IMR-90 (cell line): ENCODE results near the gene GNAI2. TPM values are rescaled to one million over a fixed set of nuclear protein-coding genes. Genes with fewer than 3 reads are reported as not detected.

ENCODE experiments used
- ATAC-seq: fragments of 200-7000 bp; cut with Tn5 transposase; 2 replicates; pipeline ENCODE4 v1.9.1; 2020; ENCODE audit warnings: low read depth, mild to moderate bottlenecking, moderate library complexity
- BruUV-seq: library from RNA; stranded (reverse); fragments of 400-500 nt; replicated peaks from 2 replicates; lab custom pipeline; 2021; lab: Mats Ljungman, UMichigan
- CTCF ChIA-PET: fragments of 300-600 bp; formaldehyde crosslinking; extraction: SDS; loops from one replicate; lab custom pipeline; 2021; ENCODE audit warnings: antibody characterized with exemption; lab: Yijun Ruan, JAX
- POLR2A ChIA-PET: fragments of 300-600 bp; sonication (Branson Sonifier 250); formaldehyde crosslinking; loops from one replicate; lab custom pipeline; 2022; ENCODE audit warnings: antibody characterized with exemption; ENCODE audit not compliant: unreplicated experiment; lab: Charles Lee
- DNase-seq: peaks from one replicate; pipeline ENCODE4 v3.0.0; 2013
- H2AFZ ChIP-seq: replicated peaks from 2 replicates; pipeline ENCODE3; 2013; ENCODE audit warnings: low read length, mild to moderate bottlenecking; ENCODE audit not compliant: poor library complexity
- H2AK5ac ChIP-seq: 2 replicates; pipeline ENCODE4 v1.6.1; 2013; ENCODE audit warnings: low read depth, low read length, inconsistent platforms
- H2AK9ac ChIP-seq: replicated peaks from 2 replicates; pipeline ENCODE3; 2013; ENCODE audit warnings: mild to moderate bottlenecking, low read depth, low read length, moderate library complexity; ENCODE audit not compliant: poor library complexity
- H2BK120ac ChIP-seq: 2 replicates; pipeline ENCODE4 v1.6.1; 2013; ENCODE audit warnings: low read depth, low read length, inconsistent platforms
- H2BK15ac ChIP-seq: 3 replicates; pipeline ENCODE4 v1.6.1; 2013; ENCODE audit warnings: low read depth, low read length, inconsistent platforms
- H2BK20ac ChIP-seq: 2 replicates; pipeline ENCODE4 v1.6.1; 2013; ENCODE audit warnings: low read depth, mild to moderate bottlenecking, inconsistent platforms, low read length, moderate library complexity
- H2BK5ac ChIP-seq: 2 replicates; pipeline ENCODE4 v1.6.1; 2013; ENCODE audit warnings: mild to moderate bottlenecking, low read depth, low read length, inconsistent platforms; ENCODE audit not compliant: poor library complexity, severe bottlenecking
- H3K14ac ChIP-seq: replicated peaks from 2 replicates; pipeline ENCODE4 v1.6.1; 2013; ENCODE audit warnings: low read depth, low read length, inconsistent platforms
- H3K18ac ChIP-seq: 2 replicates; pipeline ENCODE4 v1.6.1; 2013; ENCODE audit warnings: low read depth, low read length, control low read depth
- H3K23ac ChIP-seq: 2 replicates; pipeline ENCODE4 v1.6.1; 2013; ENCODE audit warnings: low read depth, low read length, inconsistent platforms
- H3K27ac ChIP-seq: 2 replicates; pipeline ENCODE4 v1.5.1; 2013; ENCODE audit warnings: mild to moderate bottlenecking, control low read depth, low read length; ENCODE audit not compliant: insufficient read depth
- H3K27me3 ChIP-seq: 2 replicates; pipeline ENCODE4 v1.6.1; 2013; ENCODE audit warnings: low read length; ENCODE audit not compliant: control insufficient read depth, insufficient read depth
- H3K36me3 ChIP-seq: 2 replicates; pipeline ENCODE4 v1.6.1; 2013; ENCODE audit warnings: low read length, mixed read lengths; ENCODE audit not compliant: control insufficient read depth, insufficient read depth
- H3K4ac ChIP-seq: 2 replicates; pipeline ENCODE4 v1.6.1; 2013; ENCODE audit warnings: low read depth, low read length, inconsistent platforms
- H3K4me1 ChIP-seq: 2 replicates; pipeline ENCODE4 v1.6.1; 2013; ENCODE audit warnings: low read length, mixed read lengths; ENCODE audit not compliant: control insufficient read depth, insufficient read depth
- H3K4me2 ChIP-seq: 2 replicates; pipeline ENCODE4 v1.6.1; 2013; ENCODE audit warnings: low read depth, mild to moderate bottlenecking, control low read depth, low read length, moderate library complexity
- H3K4me3 ChIP-seq: 2 replicates; pipeline ENCODE4 v1.5.1; 2013; ENCODE audit warnings: low read depth, mild to moderate bottlenecking, control low read depth, low read length, moderate library complexity; ENCODE audit not compliant: insufficient read depth
- H3K56ac ChIP-seq: 2 replicates; pipeline ENCODE4 v1.6.1; 2013; ENCODE audit warnings: low read length, inconsistent platforms; ENCODE audit not compliant: insufficient read depth; ENCODE audit errors: extremely low read depth
- H3K79me1 ChIP-seq, 2 experiments: 2 replicates each; pipeline ENCODE4 v1.6.1; 2013; ENCODE audit warnings: low read length in 2 of 2, inconsistent platforms in 1 of 2, low read depth in 1 of 2
- H3K9ac ChIP-seq: 2 replicates; pipeline ENCODE4 v1.6.1; 2013; ENCODE audit warnings: low read depth, low read length, control low read depth
- H3K9me1 ChIP-seq: 2 replicates; pipeline ENCODE4 v1.6.1; 2013; ENCODE audit warnings: low read length, inconsistent platforms; ENCODE audit not compliant: insufficient read depth
- H3K9me3 ChIP-seq: 2 replicates; pipeline ENCODE4 v1.6.1; 2013; ENCODE audit warnings: low read length; ENCODE audit not compliant: control insufficient read depth, insufficient read depth
- H4K20me1 ChIP-seq: 2 replicates; pipeline ENCODE4 v1.6.1; 2013; ENCODE audit warnings: low read length, inconsistent platforms; ENCODE audit not compliant: insufficient read depth
- H4K5ac ChIP-seq: 2 replicates; pipeline ENCODE4 v1.6.1; 2013; ENCODE audit warnings: mild to moderate bottlenecking, low read depth, low read length, control low read depth
- H4K8ac ChIP-seq, 2 experiments: 2 replicates each; pipeline ENCODE4 v1.6.1; 2013; ENCODE audit warnings: low read depth in 2 of 2, low read length in 2 of 2, control low read depth in 1 of 2, inconsistent platforms in 1 of 2
- H4K91ac ChIP-seq: 2 replicates; pipeline ENCODE4 v1.6.1; 2013; ENCODE audit warnings: low read depth, low read length, inconsistent platforms; ENCODE audit not compliant: insufficient read depth
- BHLHE40 ChIP-seq: fragments of 150-350 bp; IDR thresholded peaks from 2 replicates; pipeline ENCODE4 v1.6.1; 2016; ENCODE audit warnings: mild to moderate bottlenecking, low read depth, low read length
- CEBPB ChIP-seq: IDR thresholded peaks from 2 replicates; pipeline ENCODE4 v1.6.1; 2012; ENCODE audit warnings: low read depth, low read length, improper control_type of control experiment
- CHD1 ChIP-seq: IDR thresholded peaks from 2 replicates; pipeline ENCODE4 v1.6.1; 2012; ENCODE audit warnings: low read depth, low read length, improper control_type of control experiment
- CTCF ChIP-seq: conservative IDR thresholded peaks from 2 replicates; pipeline ENCODE4 v1.5.1; 2012; ENCODE audit warnings: mild to moderate bottlenecking, low read depth, low read length, improper control_type of control experiment
- ELK1 ChIP-seq: fragments of 150-350 bp; IDR thresholded peaks from 2 replicates; pipeline ENCODE4 v1.6.1; 2016; ENCODE audit warnings: low read depth, mild to moderate bottlenecking, low read length, moderate library complexity, borderline replicate concordance
- FOS ChIP-seq: fragments of 150-350 bp; IDR thresholded peaks from 2 replicates; pipeline ENCODE4 v1.6.1; 2016; ENCODE audit warnings: low read depth, low read length
- MAFK ChIP-seq: IDR thresholded peaks from 2 replicates; pipeline ENCODE4 v1.6.1; 2012; ENCODE audit warnings: low read depth, low read length, improper control_type of control experiment
- MAZ ChIP-seq: IDR thresholded peaks from 2 replicates; pipeline ENCODE4 v1.6.1; 2012; ENCODE audit warnings: low read depth, mild to moderate bottlenecking, low read length, improper control_type of control experiment, moderate library complexity, borderline replicate concordance
- MXI1 ChIP-seq: IDR thresholded peaks from 2 replicates; pipeline ENCODE4 v1.6.1; 2012; ENCODE audit warnings: low read depth, mild to moderate bottlenecking, low read length, moderate library complexity, borderline replicate concordance
- NFE2L2 ChIP-seq: fragments of 150-350 bp; IDR thresholded peaks from 2 replicates; pipeline ENCODE4 v1.6.1; 2016; ENCODE audit warnings: low read depth, mild to moderate bottlenecking, low read length
- POLR2A ChIP-seq: IDR thresholded peaks from 2 replicates; pipeline ENCODE4 v1.6.1; 2012; ENCODE audit warnings: mild to moderate bottlenecking, low read depth, low read length
- RAD21 ChIP-seq: IDR thresholded peaks from 2 replicates; pipeline ENCODE4 v1.6.1; 2012; ENCODE audit warnings: low read length, improper control_type of control experiment
- RCOR1 ChIP-seq: IDR thresholded peaks from 2 replicates; pipeline ENCODE4 v1.6.1; 2012; ENCODE audit warnings: mild to moderate bottlenecking, low read length, improper control_type of control experiment; ENCODE audit not compliant: insufficient replicate concordance
- RFX5 ChIP-seq: IDR thresholded peaks from 2 replicates; pipeline ENCODE4 v1.8.0; 2012; ENCODE audit warnings: low read depth, mild to moderate bottlenecking, low read length, moderate library complexity
- SMC3 ChIP-seq: fragments of 150-350 bp; IDR thresholded peaks from 2 replicates; pipeline ENCODE4 v1.6.1; 2016; ENCODE audit warnings: low read depth, mild to moderate bottlenecking, antibody characterized with exemption, low read length, moderate library complexity
- WGBS, 2 experiments: methylation state at CpG; one replicate each; pipeline versions ENCODE4 v1.1.5 to v1.1.7; 2013; ENCODE audit warnings: missing lambda C conversion rate in 2 of 2; ENCODE audit not compliant: insufficient read length in 1 of 2; ENCODE audit errors: extremely low coverage in 2 of 2; 5-methylcytosine and 5-hydroxymethylcytosine counted together
- dilution Hi-C: fragments of 300-500 bp; cut with HindIII; formaldehyde crosslinking; loops from one replicate; pipeline ENCODE4 v1.14.3; 2018; ENCODE audit warnings: low sequenced_read_pairs; ENCODE audit not compliant: unreplicated experiment
- in situ Hi-C: fragments of 300-500 bp; cut with MboI; formaldehyde crosslinking; loops from 3 replicates; pipeline ENCODE4 v1.14.3; 2019; ENCODE audit warnings: low sequenced_read_pairs, inconsistent platforms, mixed read lengths
- intact Hi-C: fragments of 100-400 bp; cut with micrococcal nuclease; formaldehyde crosslinking; loops from 2 replicates; pipeline ENCODE4 v1.10.0; 2022
- polyA plus RNA-seq, 3 experiments: library from polyadenylated mRNA; depleted of rRNA; stranded (reverse); fragments of >200 nt; gene quantifications; 2 replicates each; pipeline ENCODE4 v1.2.3, GENCODE V29; 2012; ENCODE audit warnings: low replicate concordance in 1 of 3
- total RNA-seq: library from RNA; depleted of rRNA; stranded (reverse); fragments of >200 nt; gene quantifications from 2 replicates; pipeline ENCODE4 v1.2.3, GENCODE V29; 2012
- TF ChIP-seq, protein P1 (sequence below): fragments of 150-350 bp; IDR thresholded peaks from 2 replicates; pipeline ENCODE4 v1.6.1; 2017; ENCODE audit warnings: mild to moderate bottlenecking, antibody characterized with exemption, low read length, low read depth

GNAI2 gene
- total and polyA plus RNA-seq, 2 of the 4 experiments (the other 2 are of a cell fraction), result 867 to 1,079 TPM

- no peak for TF ChIP-seq CHD1
- TF ChIP-seq ELK1, result no peak
- TF ChIP-seq FOS, result no peak
- no peak for TF ChIP-seq CTCF
- no peak for TF ChIP-seq NFE2L2
- no peak for TF ChIP-seq RFX5
- TF ChIP-seq MXI1, result no peak
- no peak for TF ChIP-seq RCOR1
- TF ChIP-seq CEBPB, result no peak
- TF ChIP-seq POLR2A, result no peak
- TF ChIP-seq, protein P1, sequence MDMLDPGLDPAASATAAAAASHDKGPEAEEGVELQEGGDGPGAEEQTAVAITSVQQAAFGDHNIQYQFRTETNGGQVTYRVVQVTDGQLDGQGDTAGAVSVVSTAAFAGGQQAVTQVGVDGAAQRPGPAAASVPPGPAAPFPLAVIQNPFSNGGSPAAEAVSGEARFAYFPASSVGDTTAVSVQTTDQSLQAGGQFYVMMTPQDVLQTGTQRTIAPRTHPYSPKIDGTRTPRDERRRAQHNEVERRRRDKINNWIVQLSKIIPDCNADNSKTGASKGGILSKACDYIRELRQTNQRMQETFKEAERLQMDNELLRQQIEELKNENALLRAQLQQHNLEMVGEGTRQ, result no peak
- no peak for TF ChIP-seq BHLHE40
- TF ChIP-seq RAD21, result no peak
- no peak for TF ChIP-seq SMC3
- TF ChIP-seq MAZ, result no peak
- TF ChIP-seq MAFK, result no peak
- Histone ChIP-seq H2AK5ac (no peak overlapping the region), H4K20me1 (no peaks in the 10 kb centered on the region), H2BK5ac (no peak overlapping the region), H2BK120ac (no peak overlapping the region), H3K56ac (no peak overlapping the region), H3K4me3 (no peak overlapping the region), H3K23ac (no peak overlapping the region), H4K5ac (no peak overlapping the region), H3K4ac (no peak overlapping the region), H3K36me3 (no peaks in the 10 kb centered on the region), H4K91ac (no peak overlapping the region), H3K79me1 (no peaks in the 10 kb centered on the region), H2AFZ (no peak overlapping the region), H3K27ac (no peak overlapping the region), H4K8ac (no peak overlapping the region), H3K9me3 (no peaks in the 10 kb centered on the region), H3K18ac (no peak overlapping the region), H3K4me1 (no peaks in the 10 kb centered on the region), H3K14ac (no peak overlapping the region), H3K4me2 (no peak overlapping the region), H2BK15ac (no peak overlapping the region), H3K9me1 (no peaks in the 10 kb centered on the region), H3K27me3 (peaks cover 24% of the 10 kb centered on the region; the same call in 1 of the 2 replicates), H2BK20ac (no peak overlapping the region), H2AK9ac (no peak overlapping the region), H3K9ac (no peak overlapping the region)
- WGBS, 2 experiments, result 90% methylated on average over 2 of the region's 5 CpGs; no CpG with 5 or more reads in 1 of the 2 experiments
- CTCF ChIA-PET, result no interaction called here
- ATAC-seq, result no peak
- no peak for DNase-seq
- POLR2A ChIA-PET, result no interaction called here
- in situ Hi-C loops (no loop called here), intact Hi-C loops (no loop called here), dilution Hi-C loops (no loop called here)
- no TSS peak for BruUV-seq
Measured at GRCh38 chr3:50219285-50219684, 16.7 kb upstream of the GNAI2 start.
